Left lobe of liver (tissue), 2 donors: Measurements from ENCODE around the gene IRX4. TPM values are rescaled to one million over a fixed set of nuclear protein-coding genes. Genes with fewer than 3 reads are reported as not detected.

Source experiments
- ATAC-seq: fragments of 200-7000 bp; cut with Tn5 transposase; one replicate; pipeline ENCODE4 v1.9.1; 2020; ENCODE audit warnings: mild to moderate bottlenecking, moderate library complexity
- DNase-seq: peaks from one replicate; pipeline ENCODE4 v3.0.0-alpha.2; 2020; ENCODE audit warnings: low spot score
- total RNA-seq: library from RNA; stranded (reverse); gene quantifications from one replicate; pipeline ENCODE4 v1.2.1, GENCODE V29; 2021
- donor health status: DM: no; HTN: no; CAD: no; lungs with moderate emphysema.
- donor health status: DM: no; HTN: yes; CAD: no.

The IRX4 gene
- total RNA-seq, 1 donor from 2014 or later: not detected

DNA sequence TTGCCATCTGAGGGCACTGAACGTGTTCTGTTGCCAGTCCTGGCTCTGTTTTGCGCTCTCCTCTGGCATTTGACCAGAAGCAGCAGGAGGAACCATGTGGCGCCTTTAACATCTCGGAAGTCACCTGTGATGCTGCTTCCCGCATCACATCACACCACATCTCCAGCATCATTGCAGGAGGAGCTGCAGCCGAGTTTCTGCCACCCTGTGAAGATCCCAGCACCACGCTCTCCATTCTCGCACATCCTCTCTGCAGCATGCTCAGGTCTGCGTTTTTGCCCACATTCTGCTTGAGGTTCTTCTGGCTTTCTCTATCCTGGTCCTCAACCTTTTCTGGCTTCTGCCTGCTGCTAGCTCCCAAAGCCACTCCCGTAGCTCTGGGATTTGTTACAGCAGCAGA is 11.0 kb upstream of the IRX4 start:
- no peak for DNase-seq

GRCh38 chr5:1892685-1893445 is 10.1 kb upstream of the IRX4 start:
- DNase-seq: no peak
- ATAC-seq: no peak

More for the DNA sequence above, 11.0 kb upstream of the IRX4 start:
- ATAC-seq: no peak

DNA sequence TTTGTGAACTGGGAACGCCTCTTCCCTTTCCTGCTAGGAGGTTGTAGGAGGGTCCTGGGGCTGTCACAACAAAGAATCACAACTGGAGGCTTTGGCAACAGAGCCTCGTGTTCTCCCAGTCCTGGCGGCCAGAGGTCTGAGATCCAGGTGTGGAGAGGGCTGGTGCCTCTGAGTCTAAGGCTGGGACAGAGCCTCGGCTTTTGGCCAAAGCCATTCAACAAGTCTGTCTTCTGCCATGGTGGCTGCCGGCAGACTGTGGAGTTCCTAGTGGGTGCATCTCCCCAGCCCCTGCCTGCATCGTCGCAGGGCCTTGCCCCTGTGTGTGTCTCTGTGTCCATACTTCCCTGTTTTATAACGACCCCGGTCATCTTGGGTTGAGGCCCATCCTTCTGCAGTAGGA is 9.5 kb upstream of the IRX4 start:
- ATAC-seq (no peak), DNase-seq (no peak)

DNA sequence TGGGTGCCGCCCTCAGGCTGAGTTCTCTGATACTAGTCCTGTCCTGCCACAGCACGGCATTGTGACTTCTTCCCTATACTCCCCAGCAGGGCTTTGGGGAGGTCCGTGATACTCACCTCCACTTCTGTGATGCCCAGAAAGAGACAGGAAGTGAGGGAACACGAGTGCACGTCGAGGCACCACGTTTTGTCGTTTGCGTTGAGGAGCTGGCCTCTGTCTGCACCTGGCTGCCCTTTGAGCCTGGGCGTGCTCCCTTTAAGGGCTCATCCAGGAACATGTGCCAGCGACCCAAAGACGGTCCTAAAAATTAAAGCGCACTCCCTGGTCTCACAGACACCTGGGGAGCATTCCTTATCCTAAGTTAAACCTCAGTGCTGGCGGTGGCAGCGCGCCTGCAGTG is 8.7 kb upstream of the IRX4 start:
- no peak for DNase-seq
- no peak for ATAC-seq

DNA sequence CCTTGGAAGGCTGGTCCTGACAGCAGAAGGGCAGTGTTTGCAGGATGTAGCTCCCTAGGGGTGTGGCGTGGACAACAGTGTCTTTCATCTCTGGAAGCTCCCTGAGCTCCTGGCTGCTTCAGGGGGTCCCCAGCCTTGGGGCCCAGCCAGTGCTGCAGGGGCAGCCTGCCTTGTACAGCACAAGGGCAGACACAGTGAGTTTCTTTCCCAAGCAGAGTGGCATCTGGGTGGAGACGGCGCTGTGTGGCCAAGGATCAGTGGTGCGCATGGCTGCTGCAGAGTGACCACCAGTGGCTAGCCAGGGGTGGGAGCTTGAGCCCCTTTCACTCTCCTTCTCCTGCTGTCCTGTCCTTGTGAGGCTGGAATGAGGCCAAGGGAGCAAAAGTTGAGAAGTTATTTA is 7.6 kb upstream of the IRX4 start:
- ATAC-seq (no peak), DNase-seq (no peak)

GRCh38 chr5:1889321-1890065 is 6.8 kb upstream of the IRX4 start:
- no peak for ATAC-seq
- no peak for DNase-seq

GRCh38 chr5:1888541-1889251 is 6.0 kb upstream of the IRX4 start:
- ATAC-seq (no peak), DNase-seq (no peak)

DNA sequence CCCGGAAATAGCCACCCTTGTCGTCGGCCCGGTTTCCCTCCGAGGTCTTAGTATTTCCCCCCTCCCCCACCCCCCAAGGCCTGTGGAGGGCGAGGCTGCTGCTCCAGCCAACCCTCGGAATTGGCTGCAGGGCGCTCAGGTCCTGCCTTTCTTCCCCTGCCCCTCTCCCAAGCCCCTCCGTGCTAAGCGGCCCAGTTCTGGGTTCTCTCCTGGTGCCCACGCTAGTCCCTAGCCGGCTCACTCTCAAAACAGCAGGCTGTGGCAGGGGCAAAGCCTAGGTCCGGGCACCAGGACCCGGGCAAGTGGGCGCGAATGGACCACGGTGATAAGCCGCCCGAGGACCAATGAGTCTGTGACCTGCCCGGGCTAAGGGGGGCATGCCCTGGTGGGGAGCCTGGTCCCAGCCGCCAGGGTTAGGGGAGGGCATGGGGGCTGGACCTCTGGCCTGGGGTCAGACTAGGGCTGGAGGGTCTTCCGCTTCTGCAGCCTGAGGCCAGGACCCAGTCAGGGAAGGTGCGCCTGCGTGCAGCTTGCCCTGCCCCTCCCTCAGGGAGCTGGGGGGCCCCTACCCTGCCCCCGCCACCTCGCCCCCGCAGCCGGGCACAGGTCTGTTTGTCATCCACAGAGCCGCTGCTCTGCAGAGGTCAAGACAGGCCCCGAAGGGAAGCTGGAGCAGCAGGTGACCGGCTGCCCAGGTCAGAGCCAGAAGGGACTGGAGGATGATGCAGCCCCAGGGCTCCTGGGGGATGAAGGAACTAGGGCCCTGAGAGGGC is 5.0 kb upstream of the IRX4 start:
- ATAC-seq (no peak), DNase-seq (no peak)

DNA sequence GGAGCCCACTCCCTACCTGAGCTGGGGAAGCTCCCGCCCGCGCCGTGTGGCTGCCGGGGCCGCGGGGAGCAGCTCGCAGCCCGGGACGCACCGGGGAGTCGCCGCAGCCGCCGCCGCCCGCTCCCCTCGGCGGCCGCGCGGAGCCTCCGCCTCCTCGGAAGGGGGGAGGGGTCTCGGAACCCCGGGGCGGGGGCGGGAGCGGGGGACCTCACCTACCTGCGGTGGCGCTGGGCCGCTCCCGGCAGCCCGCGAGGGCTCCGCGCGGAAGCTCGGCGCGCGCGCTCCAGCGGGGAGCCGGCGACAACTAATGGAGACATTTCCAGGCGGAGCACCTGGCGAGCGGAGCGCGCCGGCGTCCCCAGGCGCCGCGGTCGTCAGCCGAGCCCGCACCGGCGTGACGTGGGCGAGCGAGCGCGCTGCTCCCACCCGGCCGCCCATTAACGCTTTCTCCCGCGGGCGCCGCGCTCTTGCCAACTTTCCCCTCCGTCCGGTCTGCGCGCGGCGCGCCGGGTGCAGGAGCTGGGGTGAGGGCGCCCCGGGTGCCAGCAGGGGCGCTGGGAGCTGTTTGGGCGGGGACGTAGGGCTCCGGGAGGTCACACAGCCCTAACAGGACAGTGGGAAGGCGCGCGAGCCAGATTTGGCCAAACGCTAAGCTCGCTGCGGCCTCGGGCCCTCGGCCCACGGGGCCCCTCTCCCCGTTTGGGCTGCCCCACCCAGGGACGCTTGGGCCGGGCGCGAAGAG is 4.3 kb upstream of the IRX4 start:
- ATAC-seq (no peak), DNase-seq (no peak)

- DNase-seq: no peak
- no peak for ATAC-seq
Observed at GRCh38 chr5:1885868-1886845, 3.4 kb upstream of the IRX4 start.

DNA sequence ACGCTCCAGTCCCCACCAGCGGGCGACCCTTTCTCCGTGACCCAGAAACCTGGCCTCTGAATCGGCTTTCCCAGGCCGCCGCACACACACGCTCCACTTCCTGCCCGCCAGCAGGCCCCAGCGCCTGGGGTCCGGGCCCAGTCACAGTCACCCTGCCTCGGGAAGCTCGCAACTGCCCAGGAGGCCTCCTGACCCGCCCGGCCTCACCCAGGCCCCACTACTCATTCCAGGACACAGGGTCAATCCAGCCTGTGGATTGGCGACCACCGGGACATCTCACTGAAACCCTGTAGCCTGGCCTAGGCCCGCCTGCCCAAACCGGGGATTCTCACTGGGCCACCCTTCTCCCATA is 2.7 kb upstream of the IRX4 start:
- ATAC-seq (no peak), DNase-seq (no peak)

DNA sequence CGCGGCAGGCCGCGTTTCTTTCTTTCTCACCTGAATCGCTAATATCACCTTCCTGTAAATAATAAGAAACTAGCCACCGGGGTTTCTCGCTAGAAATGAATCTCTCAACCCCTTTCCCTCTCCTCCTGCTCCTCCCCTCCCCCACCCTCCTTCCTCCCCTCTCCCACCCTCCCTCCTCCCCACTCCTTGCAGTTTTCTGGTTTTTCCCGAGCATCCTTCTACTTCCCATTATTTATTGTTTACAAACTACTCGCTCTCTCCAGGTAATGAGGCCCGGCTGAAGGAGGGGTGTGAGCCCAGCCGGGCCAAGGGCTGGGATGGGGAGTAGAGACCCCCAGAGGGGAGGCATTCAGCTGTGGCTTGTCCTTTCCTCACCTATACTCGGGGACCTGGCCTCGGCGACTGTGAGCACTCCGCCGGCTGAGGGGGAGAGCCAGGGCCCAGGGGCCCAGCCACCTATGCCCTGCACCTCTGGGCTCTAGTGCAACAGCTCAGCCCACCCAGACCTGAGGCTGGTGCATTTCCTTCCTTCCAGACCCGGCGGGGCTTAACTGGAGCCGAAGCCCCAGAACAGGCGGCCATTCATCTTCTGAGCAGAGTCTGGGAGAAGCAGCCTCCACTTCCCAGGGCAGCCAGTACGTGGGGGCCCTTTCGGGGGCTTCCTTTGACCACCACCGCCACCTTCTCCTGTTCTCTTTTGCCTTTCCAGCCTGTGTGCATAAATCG is 2.1 kb upstream of the IRX4 start:
- DNase-seq (no peak), ATAC-seq (no peak)

GRCh38 chr5:1883925-1884677 is 1.4 kb upstream of the IRX4 start:
- ATAC-seq: no peak
- no peak for DNase-seq

GRCh38 chr5:1883120-1883924 is 597 bp upstream of the IRX4 start:
- no peak for ATAC-seq
- DNase-seq: no peak

DNA sequence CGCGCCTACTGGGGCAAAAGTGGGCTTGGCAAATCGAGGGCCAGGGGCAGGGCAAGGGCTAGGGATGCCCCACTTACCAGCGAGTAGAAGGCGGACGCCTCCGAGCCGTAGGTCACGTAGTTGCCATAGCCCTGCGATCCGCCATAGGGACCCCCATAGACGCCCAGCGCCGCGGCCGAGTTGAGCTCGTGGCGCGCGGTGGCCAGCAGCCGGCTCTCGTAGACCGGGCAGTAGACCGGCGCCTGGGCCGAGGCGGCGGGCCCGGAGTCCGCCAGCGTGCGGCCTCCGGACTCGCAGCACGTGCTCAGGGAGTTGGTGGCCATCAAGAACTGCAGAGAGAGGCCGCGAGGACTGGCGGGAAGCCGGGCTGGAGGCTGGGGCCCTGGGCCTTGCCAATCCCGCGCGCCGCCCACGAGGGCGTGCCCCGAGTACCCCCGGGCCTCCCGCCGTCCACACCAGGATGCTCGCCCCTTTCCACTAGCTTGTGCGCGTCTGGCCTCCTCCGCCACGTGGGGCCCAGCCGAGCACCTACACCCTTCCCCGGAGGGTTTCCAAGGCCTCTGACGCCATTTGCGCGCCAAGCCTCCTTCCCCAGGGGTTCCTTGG is 891 bp downstream of the IRX4 start:
- no peak for ATAC-seq
- no peak for DNase-seq

DNA sequence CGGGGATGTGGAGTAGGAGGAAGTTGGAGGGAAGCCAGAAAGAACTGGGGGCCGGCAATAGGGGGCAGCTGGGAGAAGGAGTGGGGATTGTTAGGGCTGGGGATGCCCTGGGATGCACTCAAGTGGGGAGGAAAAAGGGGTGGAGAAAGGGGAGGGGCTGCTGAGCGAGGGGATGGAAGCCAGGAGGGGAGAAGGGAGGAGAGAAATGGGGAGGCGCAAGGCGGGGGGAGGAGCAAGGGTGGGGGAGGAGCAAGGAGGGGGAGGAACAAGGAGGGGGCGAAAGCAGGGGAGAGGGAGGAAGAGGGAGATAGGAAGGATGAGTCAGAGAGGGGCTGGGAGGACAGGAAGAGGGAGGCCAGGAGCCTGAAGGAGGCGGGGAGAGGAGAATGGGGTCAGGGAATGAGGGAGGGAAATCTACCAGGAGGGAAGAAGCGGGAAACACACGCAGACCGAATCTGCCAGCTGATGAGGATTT is 1.6 kb downstream of the IRX4 start:
- ATAC-seq (no peak), DNase-seq (no peak)
